Measurements from ENCODE around the gene GMDS. TPM values are rescaled to one million over a fixed set of nuclear protein-coding genes. Genes with fewer than 3 reads are reported as not detected.

Gene GMDS
- total RNA-seq, 1 experiment from 2014 or later: 27.6 TPM

GRCh38 chr6:1993042-1993441 lies 252.4 kb downstream of the GMDS start:
- H3K79me2 ChIP-seq (ENCODE audit: insufficient read depth, low read length): no peaks in the 10 kb centered on the region

More at GRCh38 chr6:1993042-1993441, 252.4 kb downstream of the GMDS start:
- no peak overlapping the region for H3K18ac ChIP-seq (ENCODE audit: insufficient read length, low read depth, low read length)
- no peaks in the 10 kb centered on the region for H3K9me3 ChIP-seq (ENCODE audit: control insufficient read depth, low read depth, low read length)
- no peak overlapping the region for H3K14ac ChIP-seq (ENCODE audit: insufficient read depth, low read length)
- H2BK12ac ChIP-seq (ENCODE audit: insufficient read length, low read depth, low read length): no peak overlapping the region
- H2BK15ac ChIP-seq (ENCODE audit: low read depth, low read length): no peak overlapping the region
- H4K5ac ChIP-seq (ENCODE audit: insufficient read length, low read depth, low read length): no peak overlapping the region
- H3K79me1 ChIP-seq (ENCODE audit: insufficient read depth, low read depth, low read length, poor library complexity, severe bottlenecking): no peaks in the 10 kb centered on the region
- Mint-ChIP-seq H3K36me3 (ENCODE audit: insufficient read depth in 1 of 3, low read depth in 3 of 3) (no peaks in the 10 kb centered on the region; a peak in 1 of 7 replicates), H3K27ac (peak overlapping the region in 1 of 3 experiments; percentile 29; a peak in 1 of 7 replicates), H3K27me3 (ENCODE audit: low read depth) (no peaks in the 10 kb centered on the region), H3K4me1 (peaks cover 6 to 7% of the 10 kb centered on the region in 2 experiments), H3K4me3 (no peak overlapping the region), H3K9me3 (no peaks in the 10 kb centered on the region)
- H3K23ac ChIP-seq (ENCODE audit: insufficient read length, low read depth, low read length): no peak overlapping the region
- H2BK20ac ChIP-seq (ENCODE audit: low read depth, low read length, poor library complexity, severe bottlenecking): no peak overlapping the region
- no peak overlapping the region for H3K4ac ChIP-seq (ENCODE audit: low read depth, low read length)
- no peak overlapping the region for H2BK5ac ChIP-seq (ENCODE audit: insufficient read length, low read length)
- H3K27ac ChIP-seq (ENCODE audit: insufficient read length, low read depth, low read length): no peak overlapping the region
- H3K9ac ChIP-seq (ENCODE audit: extremely low read depth, insufficient read length, low read length): no peak overlapping the region
- no CpG with 5 or more reads among the region's 6 CpGs for WGBS (ENCODE audit: extremely low coverage, insufficient read length, low lambda C conversion rate)
- 0 out of 2 replicates have a peak, but pooled peaks cover 3% of the 10 kb centered on the region for H3K4me1 ChIP-seq (ENCODE audit: insufficient read depth, low read length)
- no peak for TF ChIP-seq CTCF (conservative IDR thresholded peaks at IDR 0.05)
- no peaks in the 10 kb centered on the region for H3K23me2 ChIP-seq (ENCODE audit: insufficient read length, low read depth, low read length, poor library complexity, severe bottlenecking)
- no peak overlapping the region for H2AK5ac ChIP-seq (ENCODE audit: insufficient read length, low read length)
- H3K27me3 ChIP-seq (ENCODE audit: insufficient read depth, low read length): no peaks in the 10 kb centered on the region
- no peak for DNase-seq
- no peak overlapping the region for H2BK120ac ChIP-seq (ENCODE audit: low read depth, low read length, poor library complexity, severe bottlenecking)
- H3T11ph ChIP-seq (ENCODE audit: low read length): no peak overlapping the region
- no peak overlapping the region for H2AFZ ChIP-seq (ENCODE audit: low read length)
- no peak overlapping the region for H4K8ac ChIP-seq (replicated peaks; ENCODE audit: insufficient read length, low read depth, low read length)
- no peaks in the 10 kb centered on the region for H4K20me1 ChIP-seq (ENCODE audit: control insufficient read depth, insufficient read depth, insufficient read length)
- no peak overlapping the region for H3K56ac ChIP-seq (ENCODE audit: insufficient read length, low read depth, low read length)
- no peak overlapping the region for H4K91ac ChIP-seq (ENCODE audit: insufficient read length, low read depth, low read length)
- H3K4me2 ChIP-seq (ENCODE audit: insufficient read depth, insufficient read length, low read length): no peak overlapping the region
